SJCRH30 (cell line): ENCODE results near the gene AFM. TPM values are rescaled to one million over a fixed set of nuclear protein-coding genes. Genes with fewer than 3 reads are reported as not detected.

Source experiments
- DNase-seq, 2 experiments: peaks; one replicate each; pipeline ENCODE4 v3.0.0-alpha.2; 2015 to 2020
- H3K27ac ChIP-seq: fragments of 250-450 bp; sonication (Bioruptor Pico); 2 replicates; pipeline ENCODE4 v1.5.1; 2020; ENCODE audit warnings: mild to moderate bottlenecking, moderate library complexity
- H3K27me3 ChIP-seq: fragments of 250-450 bp; sonication (Bioruptor Pico); 2 replicates; pipeline ENCODE4 v1.5.1; 2020; ENCODE audit warnings: mild to moderate bottlenecking, moderate library complexity
- H3K36me3 ChIP-seq: fragments of 250-450 bp; sonication (Bioruptor Pico); 2 replicates; pipeline ENCODE4 v1.5.1; 2020; ENCODE audit warnings: mild to moderate bottlenecking, moderate library complexity
- H3K4me1 ChIP-seq: fragments of 250-450 bp; sonication (Bioruptor Pico); 2 replicates; pipeline ENCODE4 v1.5.1; 2020; ENCODE audit warnings: mild to moderate bottlenecking, moderate library complexity
- H3K4me3 ChIP-seq: fragments of 250-450 bp; sonication (Bioruptor Pico); 2 replicates; pipeline ENCODE4 v1.5.1; 2020; ENCODE audit warnings: mild to moderate bottlenecking, moderate library complexity
- H3K9me3 ChIP-seq: fragments of 250-450 bp; sonication (Bioruptor Pico); replicated peaks from 2 replicates; pipeline ENCODE4 v1.5.1; 2020; ENCODE audit warnings: mild to moderate bottlenecking, moderate library complexity
- total RNA-seq: library from RNA; depleted of rRNA; stranded (reverse); fragments of >200 nt; shearing (Covaris generic); gene quantifications from 2 replicates; pipeline ENCODE4 v1.2.3, GENCODE V29; 2014

AFM gene
- total RNA-seq, 1 experiment from 2014 or later = not detected

DNA sequence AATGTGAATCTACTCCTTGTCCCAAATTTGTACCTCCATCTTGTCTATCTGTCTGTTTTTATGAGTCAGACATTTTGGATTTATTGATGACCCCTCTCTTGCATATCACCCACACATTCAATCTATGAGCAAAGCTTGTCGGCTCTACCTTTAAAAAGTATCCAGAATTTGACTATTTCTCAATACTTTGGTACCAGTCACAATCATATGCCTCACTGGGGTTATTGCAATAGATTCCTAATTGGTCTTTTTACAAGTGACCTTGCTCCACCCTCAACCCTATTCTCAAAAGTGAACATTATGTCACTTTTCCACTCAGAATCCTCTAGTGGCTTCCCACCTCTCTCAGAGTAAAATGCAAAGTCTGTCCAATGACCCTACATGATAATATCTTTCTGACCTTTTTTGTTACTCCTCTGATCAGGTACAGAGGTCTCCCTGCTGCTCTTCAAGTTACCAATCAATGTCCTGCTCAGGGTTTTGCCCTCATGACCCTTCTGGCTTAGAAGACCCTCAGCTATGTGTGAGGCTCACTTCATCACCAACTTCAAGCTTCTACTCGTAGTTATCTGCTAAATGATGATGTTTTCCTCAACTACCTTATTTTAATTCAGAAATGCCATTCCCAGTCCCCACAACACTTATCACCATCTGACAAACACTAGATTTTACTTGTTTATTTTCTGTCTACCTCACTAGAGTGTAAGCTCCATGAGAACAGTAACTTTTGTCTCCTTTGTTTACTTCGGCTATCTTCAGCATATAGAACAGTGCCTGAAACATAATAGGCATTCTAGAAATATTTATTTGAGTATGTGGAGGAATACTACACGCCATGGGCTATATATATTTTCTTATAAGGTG is 23.1 kb upstream of the AFM start:
- H3K27me3 ChIP-seq = no peaks in the 10 kb centered on the region
- no peak overlapping the region for H3K27ac ChIP-seq
- no peaks in the 10 kb centered on the region for H3K36me3 ChIP-seq
- no peak overlapping the region for H3K4me3 ChIP-seq
- no peak for DNase-seq
- peaks cover 3% of the 10 kb centered on the region; the same call in 1 of the 2 replicates for H3K4me1 ChIP-seq
- H3K9me3 ChIP-seq = no peaks in the 10 kb centered on the region; the same call in 1 of the 2 replicates

- Histone ChIP-seq H3K27ac (no peak overlapping the region), H3K9me3 (no peaks in the 10 kb centered on the region; the same call in 1 of the 2 replicates), H3K27me3 (no peaks in the 10 kb centered on the region), H3K4me3 (no peak overlapping the region), H3K4me1 (no peaks in the 10 kb centered on the region), H3K36me3 (no peaks in the 10 kb centered on the region)
- peak in 1 of 2 experiments; percentile 46 for DNase-seq
These were observed 22.5 kb upstream of the AFM start for GRCh38 chr4:73459048-73459421.

- Histone ChIP-seq H3K4me1 (no peaks in the 10 kb centered on the region), H3K27ac (no peak overlapping the region), H3K4me3 (no peak overlapping the region), H3K36me3 (no peaks in the 10 kb centered on the region), H3K9me3 (peaks cover 3% of the 10 kb centered on the region; the same call in 1 of the 2 replicates), H3K27me3 (no peaks in the 10 kb centered on the region)
- no peak for DNase-seq
These were observed 20.5 kb upstream of the AFM start for GRCh38 chr4:73460913-73461522.

DNA sequence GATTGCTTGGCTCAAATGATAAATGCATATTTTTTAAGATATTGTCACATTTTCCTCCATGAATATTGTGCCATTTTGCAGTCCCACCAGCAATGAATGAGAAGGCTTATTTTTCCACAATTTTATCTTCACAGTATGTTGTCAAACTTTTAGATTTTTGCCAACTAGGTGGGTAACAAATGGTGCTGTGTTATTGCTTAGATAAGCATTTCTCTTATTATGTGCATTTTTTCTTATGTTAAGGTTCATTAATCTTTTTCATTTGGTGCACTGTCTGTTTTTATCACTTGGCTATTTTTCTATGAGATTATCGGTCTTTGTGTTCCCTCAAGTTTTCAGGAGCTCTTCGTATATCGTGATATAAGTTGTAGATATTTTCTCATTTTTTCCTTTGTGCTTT is 13.4 kb upstream of the AFM start:
- H3K36me3 ChIP-seq = no peaks in the 10 kb centered on the region
- DNase-seq = no peak
- 0 out of 2 replicates have a peak, but pooled peaks cover 3% of the 10 kb centered on the region for H3K9me3 ChIP-seq
- no peaks in the 10 kb centered on the region for H3K4me1 ChIP-seq
- no peaks in the 10 kb centered on the region for H3K27me3 ChIP-seq
- H3K4me3 ChIP-seq = no peak overlapping the region
- no peak overlapping the region for H3K27ac ChIP-seq

- no peak overlapping the region for H3K4me3 ChIP-seq
- H3K27me3 ChIP-seq = no peaks in the 10 kb centered on the region
- H3K27ac ChIP-seq = no peak overlapping the region
- DNase-seq = no peak
- H3K4me1 ChIP-seq = no peaks in the 10 kb centered on the region
- H3K36me3 ChIP-seq = no peaks in the 10 kb centered on the region
- H3K9me3 ChIP-seq = peaks cover under 1% of the 10 kb centered on the region; the same call in 1 of the 2 replicates
These were observed 10.8 kb upstream of the AFM start for GRCh38 chr4:73470728-73471127.

- Histone ChIP-seq H3K9me3 (no peaks in the 10 kb centered on the region; the same call in 1 of the 2 replicates), H3K36me3 (no peaks in the 10 kb centered on the region), H3K27me3 (no peaks in the 10 kb centered on the region), H3K4me3 (no peak overlapping the region), H3K27ac (no peak overlapping the region), H3K4me1 (no peaks in the 10 kb centered on the region)
- DNase-seq = no peak
These were observed 4.4 kb upstream of the AFM start for GRCh38 chr4:73477176-73477575.

DNA sequence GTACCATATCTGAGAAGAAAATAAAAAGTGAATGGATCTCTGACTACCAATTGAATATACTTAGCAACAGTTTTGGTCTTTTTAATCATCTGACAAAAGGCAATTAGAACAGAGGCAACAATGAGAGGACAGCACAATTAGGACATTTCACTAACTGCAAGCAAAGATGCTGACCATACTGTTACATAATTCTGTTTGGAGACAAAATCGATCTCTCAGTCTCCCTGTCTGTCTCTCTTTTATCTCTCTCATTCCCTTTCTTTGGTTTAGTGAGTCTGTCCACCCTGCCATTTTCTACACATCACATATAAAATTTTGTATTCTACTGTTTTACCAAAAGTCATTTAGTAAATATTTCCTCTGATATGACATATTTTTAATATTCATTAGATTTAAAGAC is 2.2 kb upstream of the AFM start:
- no peak for DNase-seq
- no peaks in the 10 kb centered on the region for H3K9me3 ChIP-seq
- H3K4me1 ChIP-seq = no peaks in the 10 kb centered on the region
- no peaks in the 10 kb centered on the region for H3K36me3 ChIP-seq
- H3K4me3 ChIP-seq = no peak overlapping the region
- no peak overlapping the region for H3K27ac ChIP-seq
- H3K27me3 ChIP-seq = no peaks in the 10 kb centered on the region

GRCh38 chr4:73485085-73485484 is 3.5 kb downstream of the AFM start:
- DNase-seq = no peak
- no peaks in the 10 kb centered on the region for H3K27me3 ChIP-seq
- H3K36me3 ChIP-seq = no peaks in the 10 kb centered on the region
- no peaks in the 10 kb centered on the region for H3K9me3 ChIP-seq
- no peak overlapping the region for H3K27ac ChIP-seq
- no peak overlapping the region for H3K4me3 ChIP-seq
- H3K4me1 ChIP-seq = no peaks in the 10 kb centered on the region

DNA sequence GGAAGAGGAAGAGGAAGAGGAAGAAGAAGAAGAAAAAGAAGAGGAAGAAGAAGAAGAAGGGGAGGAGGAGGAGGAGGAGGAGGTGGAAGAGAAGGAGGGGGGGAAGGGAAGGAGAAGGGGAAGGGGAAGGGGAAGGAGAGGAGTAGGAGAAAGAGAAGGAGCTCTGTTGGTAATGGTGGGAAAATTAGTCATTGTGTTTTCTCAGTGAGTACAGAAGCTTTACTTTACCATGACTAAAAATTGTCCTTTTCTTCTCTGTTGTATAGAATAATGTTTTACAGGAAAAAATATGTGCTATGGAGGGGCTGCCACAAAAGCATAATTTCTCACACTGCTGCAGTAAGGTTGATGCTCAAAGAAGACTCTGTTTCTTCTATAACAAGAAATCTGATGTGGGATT is 4.1 kb downstream of the AFM start:
- Histone ChIP-seq H3K36me3 (no peaks in the 10 kb centered on the region), H3K9me3 (no peaks in the 10 kb centered on the region), H3K4me1 (no peaks in the 10 kb centered on the region), H3K4me3 (no peak overlapping the region), H3K27me3 (no peaks in the 10 kb centered on the region), H3K27ac (no peak overlapping the region)
- DNase-seq = no peak

- no peaks in the 10 kb centered on the region for H3K36me3 ChIP-seq
- no peak for DNase-seq
- no peak overlapping the region for H3K27ac ChIP-seq
- no peaks in the 10 kb centered on the region for H3K27me3 ChIP-seq
- H3K4me3 ChIP-seq = no peak overlapping the region
- H3K4me1 ChIP-seq = no peaks in the 10 kb centered on the region
- H3K9me3 ChIP-seq = no peaks in the 10 kb centered on the region
These were observed 5.0 kb downstream of the AFM start for GRCh38 chr4:73486497-73486896.

GRCh38 chr4:73487233-73487632 is 5.7 kb downstream of the AFM start:
- Histone ChIP-seq H3K27me3 (no peaks in the 10 kb centered on the region), H3K4me1 (no peaks in the 10 kb centered on the region), H3K36me3 (no peaks in the 10 kb centered on the region), H3K27ac (no peak overlapping the region), H3K9me3 (no peaks in the 10 kb centered on the region), H3K4me3 (no peak overlapping the region)
- DNase-seq = no peak

- no peak for DNase-seq
- Histone ChIP-seq H3K9me3 (no peaks in the 10 kb centered on the region), H3K27me3 (no peaks in the 10 kb centered on the region), H3K36me3 (no peaks in the 10 kb centered on the region), H3K4me1 (no peaks in the 10 kb centered on the region), H3K27ac (no peak overlapping the region), H3K4me3 (no peak overlapping the region)
These were observed 18.6 kb downstream of the AFM start for GRCh38 chr4:73499996-73500765.

- Histone ChIP-seq H3K27me3 (no peaks in the 10 kb centered on the region), H3K27ac (no peak overlapping the region), H3K9me3 (no peaks in the 10 kb centered on the region), H3K4me1 (no peaks in the 10 kb centered on the region), H3K36me3 (no peaks in the 10 kb centered on the region), H3K4me3 (no peak overlapping the region)
- DNase-seq = no peak
These were observed 20.2 kb downstream of the AFM start for GRCh38 chr4:73501664-73502265.

DNA sequence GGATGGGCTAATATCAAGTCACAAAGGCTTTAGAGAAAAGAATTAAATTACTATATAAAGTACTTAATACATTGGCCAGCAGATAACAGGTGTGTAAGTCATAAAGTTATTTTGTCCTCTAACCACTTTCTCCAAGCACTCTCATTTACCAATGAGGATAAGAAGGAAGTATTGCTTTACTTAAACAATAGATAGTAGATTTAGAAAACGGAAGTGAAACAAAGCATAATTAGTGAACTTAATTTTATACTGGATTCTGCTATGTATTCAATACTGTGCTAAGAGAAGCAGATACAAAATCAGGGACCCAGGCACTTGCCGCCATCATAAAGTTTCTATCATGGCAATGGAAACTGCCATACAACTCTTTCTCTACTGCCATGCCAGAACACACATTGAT is 24.0 kb downstream of the AFM start:
- no peaks in the 10 kb centered on the region for H3K27me3 ChIP-seq
- H3K4me1 ChIP-seq = no peaks in the 10 kb centered on the region
- no peak overlapping the region for H3K27ac ChIP-seq
- DNase-seq = no peak
- no peaks in the 10 kb centered on the region for H3K9me3 ChIP-seq
- H3K4me3 ChIP-seq = no peak overlapping the region
- no peaks in the 10 kb centered on the region for H3K36me3 ChIP-seq

DNA sequence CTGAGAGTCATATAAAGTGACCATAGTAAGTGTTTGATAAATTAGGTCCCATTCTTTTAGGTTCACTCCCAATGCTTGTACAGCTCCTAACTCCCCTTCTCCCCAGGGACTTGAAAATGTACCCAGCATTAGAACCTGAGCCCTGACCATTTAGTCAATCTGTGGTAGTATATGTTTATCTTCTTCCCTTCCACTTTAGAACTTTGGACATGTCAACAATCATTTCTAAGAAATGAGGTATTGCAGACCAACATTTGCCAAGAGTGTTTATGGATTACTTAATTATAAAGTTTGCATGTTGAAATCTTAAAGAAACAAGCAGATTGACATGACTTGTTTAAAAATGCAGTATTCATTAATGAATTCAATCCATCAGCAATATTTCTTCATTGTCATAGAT is 26.0 kb downstream of the AFM start:
- H3K36me3 ChIP-seq = no peaks in the 10 kb centered on the region
- no peak overlapping the region for H3K27ac ChIP-seq
- DNase-seq = no peak
- no peak overlapping the region for H3K4me3 ChIP-seq
- no peaks in the 10 kb centered on the region for H3K9me3 ChIP-seq
- H3K27me3 ChIP-seq = no peaks in the 10 kb centered on the region
- no peaks in the 10 kb centered on the region for H3K4me1 ChIP-seq
